Dermis blood vessel endothelial cell (primary cell): ENCODE results near the gene CREB5. TPM values are rescaled to one million over a fixed set of nuclear protein-coding genes. Genes with fewer than 3 reads are reported as not detected.
"Not testable (repeated sequence)": the region's sequence is repeated elsewhere in the genome, so short reads cannot be mapped to it uniquely, and the experiment has no call there.

ENCODE experiments used
- DNase-seq: peaks from one replicate; pipeline ENCODE4 v3.0.0; 2010
- total RNA-seq: library from RNA; depleted of rRNA; stranded (reverse); fragments of >200 nt; gene quantifications from 2 replicates; pipeline ENCODE4 v1.2.3, GENCODE V29; 2014

CREB5 gene
- total RNA-seq, 1 donor from 2014 or later: 4.1 TPM

DNA sequence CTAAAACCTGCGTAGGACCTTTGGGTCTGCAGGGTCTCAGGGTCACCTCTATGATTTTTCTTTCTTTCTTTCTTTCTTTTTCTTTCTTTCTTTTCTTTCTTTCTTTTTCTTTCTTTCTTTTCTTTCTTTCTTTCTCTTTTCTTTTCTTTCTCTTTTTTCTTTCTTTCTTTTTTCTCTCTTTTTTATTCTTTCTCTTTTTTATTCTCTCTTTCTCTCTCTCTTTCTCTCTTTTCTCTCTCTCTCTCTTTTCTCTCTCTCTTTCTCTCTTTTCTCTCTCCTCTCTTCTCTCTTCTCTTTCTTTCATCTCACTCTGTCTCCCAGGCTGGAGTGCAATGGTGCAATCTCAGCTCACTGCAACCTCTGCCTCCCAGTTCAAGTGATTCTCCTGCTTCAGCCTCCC lies 139.4 kb downstream of the CREB5 start:
- not testable (repeated sequence) for DNase-seq

DNA sequence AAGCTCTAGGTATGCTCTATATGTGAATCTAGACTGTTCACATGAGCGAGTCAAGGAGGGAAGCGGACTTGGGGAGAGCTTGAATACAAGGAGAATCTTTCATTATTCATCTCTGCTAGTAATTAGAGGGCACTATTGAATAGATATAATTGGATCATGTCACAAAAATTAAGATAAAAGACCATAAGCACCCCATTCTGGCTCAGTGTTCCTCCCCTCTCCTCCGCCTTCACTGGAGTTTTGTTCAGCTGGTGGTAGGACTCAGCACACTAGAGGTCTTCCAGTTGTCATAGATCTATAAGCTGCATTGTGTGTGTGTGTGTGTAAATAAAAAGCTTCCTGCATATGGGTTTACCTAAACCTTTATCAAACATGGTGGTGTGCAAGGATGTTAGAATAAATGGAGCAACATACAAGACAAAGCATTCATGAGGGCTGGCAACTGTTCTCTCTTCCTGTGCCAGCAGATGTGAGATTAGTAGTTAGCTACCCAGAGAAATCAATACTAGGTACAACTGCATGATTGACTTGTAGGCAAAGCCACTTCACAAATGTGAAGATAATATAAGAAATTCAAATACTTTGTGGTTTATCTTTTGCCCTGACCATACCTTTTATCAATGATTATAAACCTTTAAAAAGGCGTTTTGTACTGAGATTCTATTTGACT lies 142.6 kb downstream of the CREB5 start:
- no peak for DNase-seq

GRCh38 chr7:28556025-28556424 lies 143.7 kb downstream of the CREB5 start:
- DNase-seq: no peak

- no peak for DNase-seq
Observed at GRCh38 chr7:28556671-28557070, 144.4 kb downstream of the CREB5 start.

- DNase-seq: no peak
Observed at GRCh38 chr7:28558236-28558635, 145.9 kb downstream of the CREB5 start.

GRCh38 chr7:28560767-28561166 lies 148.4 kb downstream of the CREB5 start:
- no peak for DNase-seq

DNA sequence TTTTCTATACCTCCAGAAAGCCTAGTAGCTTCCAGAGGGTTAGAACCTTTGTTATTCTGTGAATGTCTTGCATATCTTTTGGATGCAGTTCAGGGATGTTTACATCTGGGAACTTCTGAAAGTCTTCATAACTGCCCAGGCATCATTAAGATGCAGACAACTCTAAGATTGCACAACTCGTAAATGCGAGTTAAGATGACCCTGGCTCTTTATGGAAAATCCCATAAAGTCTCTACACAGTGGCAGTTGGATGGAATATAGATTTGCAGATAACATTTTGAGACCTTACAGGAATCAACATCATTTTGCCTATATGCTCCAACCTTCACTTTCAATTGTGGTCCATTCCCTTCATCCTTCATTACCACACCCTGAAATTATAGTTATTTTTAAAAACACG lies 151.7 kb downstream of the CREB5 start:
- DNase-seq: no peak

DNA sequence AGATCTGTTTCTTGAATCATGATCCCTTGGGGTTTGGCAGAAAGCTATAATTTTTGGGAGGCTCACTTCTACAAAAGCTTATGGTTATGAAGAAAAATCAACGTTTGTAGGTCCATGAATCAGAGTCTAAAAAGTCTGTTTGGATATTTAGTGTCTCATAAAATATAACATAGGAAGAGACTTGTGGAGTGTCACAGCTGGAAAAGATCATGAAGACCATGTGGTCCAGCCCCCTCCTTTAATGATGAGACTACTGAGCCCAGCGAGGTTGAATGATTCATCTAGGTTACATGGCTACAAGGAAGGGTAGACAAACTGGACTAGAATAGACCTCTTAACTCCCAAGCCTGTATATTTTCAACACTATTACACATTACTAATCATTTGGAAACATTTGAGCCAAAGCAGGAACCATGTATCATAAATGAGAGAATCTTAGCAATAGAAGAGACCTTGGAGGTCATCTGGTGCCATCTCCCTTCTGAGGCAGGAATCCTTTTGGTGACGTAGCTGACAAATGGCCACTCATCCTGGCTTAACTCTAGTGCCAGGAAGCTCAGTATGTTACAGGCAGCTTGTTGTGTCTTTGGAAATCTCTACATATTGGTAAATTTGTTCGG lies 152.5 kb downstream of the CREB5 start:
- DNase-seq: no peak

DNA sequence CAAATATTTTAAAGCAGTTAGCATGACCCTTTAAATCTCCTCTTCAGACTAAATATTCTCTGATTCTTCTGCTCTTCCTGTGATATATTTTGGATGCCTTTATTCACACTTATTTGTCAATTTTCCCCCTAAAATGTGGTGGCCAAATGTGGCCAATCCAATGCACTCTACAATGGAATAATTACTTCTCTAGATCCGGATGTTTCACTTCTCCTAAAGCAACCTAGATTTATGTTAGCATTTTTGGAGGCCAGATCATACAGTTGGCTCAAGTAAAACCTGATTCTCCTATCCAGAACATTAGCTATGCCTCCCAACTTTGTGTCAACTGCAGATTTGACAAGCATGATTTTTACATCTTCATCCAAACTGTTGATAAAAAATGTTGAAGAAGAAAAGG lies 153.7 kb downstream of the CREB5 start:
- no peak for DNase-seq

DNA sequence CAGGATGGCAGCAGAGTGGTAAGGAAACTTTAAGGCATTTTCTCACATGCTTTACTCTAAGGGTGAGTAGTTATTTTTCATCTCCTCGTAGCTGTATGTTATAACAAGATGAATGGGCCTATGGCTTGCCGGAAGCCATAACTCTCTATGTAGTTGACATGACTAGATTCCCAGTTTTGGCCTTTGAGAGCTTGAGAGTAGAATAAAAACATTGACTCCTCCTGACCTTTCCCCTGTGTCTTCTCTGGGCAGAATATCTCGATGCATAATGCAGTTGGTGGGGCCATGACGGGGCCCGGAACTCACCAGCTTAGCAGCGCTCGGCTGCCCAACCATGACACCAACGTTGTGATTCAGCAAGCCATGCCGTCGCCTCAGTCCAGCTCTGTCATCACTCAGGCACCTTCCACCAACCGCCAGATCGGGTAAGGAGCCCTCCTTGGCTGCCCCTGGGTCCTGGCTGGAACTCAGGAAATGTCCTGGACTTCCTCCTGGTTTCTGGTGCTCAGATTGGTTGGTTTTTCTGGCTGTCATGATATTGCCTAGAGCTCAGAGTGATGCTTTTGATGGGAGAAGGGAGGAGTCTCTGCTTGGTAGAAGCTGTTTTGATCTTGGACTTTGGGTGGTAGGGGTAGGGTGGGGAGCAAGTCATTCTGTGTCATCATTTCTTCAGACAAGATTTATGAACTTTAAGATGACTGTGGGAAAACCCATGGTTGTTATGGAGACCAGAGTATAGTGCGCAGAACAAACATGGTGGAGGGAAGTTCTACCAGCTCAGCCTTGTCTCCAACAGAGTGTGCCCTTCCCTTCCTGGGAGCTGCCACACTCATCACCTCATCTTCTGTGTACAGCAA lies 158.0 kb downstream of the CREB5 start:
- no peak for DNase-seq

GRCh38 chr7:28570970-28571288 lies 158.6 kb downstream of the CREB5 start:
- DNase-seq: no peak

DNA sequence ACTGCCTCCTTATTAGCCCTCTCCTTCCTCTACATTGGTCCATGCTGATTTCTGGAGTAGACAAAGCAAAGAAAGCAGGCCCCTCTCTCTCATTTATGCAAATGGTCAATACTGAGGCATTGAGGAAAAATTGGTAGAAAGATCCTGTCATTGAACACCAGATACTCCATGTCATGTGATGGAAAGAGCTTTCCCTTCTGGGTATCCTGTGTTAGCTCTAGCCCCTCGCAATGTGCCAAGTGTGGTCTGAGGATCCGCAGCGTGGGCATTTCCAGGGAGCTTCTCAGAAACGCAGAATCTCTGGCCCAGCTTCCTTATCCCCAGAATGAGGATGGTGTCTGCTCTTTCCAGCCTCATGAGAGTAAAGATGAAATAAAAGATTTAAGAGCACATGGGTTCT lies 159.1 kb downstream of the CREB5 start:
- DNase-seq: no peak

GRCh38 chr7:28572321-28573058 lies 160.2 kb downstream of the CREB5 start:
- no peak for DNase-seq

- peak; percentile 52 for DNase-seq
Observed at GRCh38 chr7:28573059-28573553, 160.8 kb downstream of the CREB5 start.

GRCh38 chr7:28573651-28574301 lies 161.5 kb downstream of the CREB5 start:
- no peak for DNase-seq

DNA sequence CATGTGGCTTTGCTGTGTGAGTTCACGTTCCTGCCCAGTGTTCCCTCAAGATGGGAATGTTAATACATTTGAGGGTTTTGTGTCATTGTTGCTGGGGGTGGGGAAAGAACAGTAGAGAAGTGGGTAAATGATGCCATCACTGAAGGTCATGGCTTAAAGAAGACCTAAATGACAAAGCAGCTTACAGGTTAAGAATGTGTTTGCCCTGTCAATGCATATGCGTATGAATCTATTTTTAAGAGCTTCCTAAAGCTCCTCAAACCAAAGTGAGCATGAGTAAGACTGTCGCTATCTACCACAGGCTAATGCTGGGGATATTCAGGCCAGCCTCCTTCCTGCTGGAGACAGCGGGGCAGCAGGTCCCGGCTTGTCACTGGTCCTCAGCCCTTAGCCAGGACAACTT lies 162.9 kb downstream of the CREB5 start:
- DNase-seq: no peak

GRCh38 chr7:28576656-28577055 lies 164.3 kb downstream of the CREB5 start:
- no peak for DNase-seq

- no peak for DNase-seq
Observed at GRCh38 chr7:28579571-28579970, 167.3 kb downstream of the CREB5 start.

DNA sequence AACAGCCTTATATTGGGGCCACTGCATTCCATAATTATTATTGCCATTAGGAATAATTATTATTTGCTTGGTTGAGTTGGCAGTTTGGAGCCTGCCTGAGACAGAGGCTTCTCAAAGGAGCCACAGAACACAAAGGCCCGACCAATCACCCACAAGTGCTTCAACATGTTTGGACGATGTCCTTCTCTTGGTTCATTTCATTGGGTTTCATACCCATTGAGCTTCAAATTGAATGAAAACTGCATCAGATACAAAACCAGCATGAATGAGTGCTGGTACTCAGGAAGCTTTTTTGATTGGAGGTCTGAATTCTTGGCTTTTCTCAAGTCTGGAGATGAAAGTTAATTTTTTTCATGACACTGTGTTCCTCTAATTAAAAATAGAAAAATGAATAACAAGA lies 168.3 kb downstream of the CREB5 start:
- no peak for DNase-seq

DNA sequence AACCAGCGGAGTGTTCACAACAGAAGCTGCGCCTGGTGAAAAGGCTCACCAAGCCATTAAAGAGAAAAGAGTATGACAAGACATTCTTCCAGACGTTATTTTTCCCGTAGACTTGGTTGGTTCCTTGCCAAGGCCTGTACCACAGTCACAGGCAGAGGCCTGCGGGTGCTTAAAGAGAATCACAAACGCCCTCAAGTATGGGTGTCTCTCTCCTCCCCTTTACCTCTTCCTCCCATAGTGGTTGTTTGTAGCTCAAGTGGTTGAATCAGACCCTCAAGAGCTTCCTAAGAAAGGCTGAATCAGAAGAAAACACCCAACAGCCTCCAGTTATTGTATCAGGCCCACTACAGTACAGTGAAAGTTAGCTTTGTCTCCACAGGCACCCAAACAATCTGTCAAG lies 169.0 kb downstream of the CREB5 start:
- DNase-seq: no peak

- DNase-seq: no peak
Observed at GRCh38 chr7:28582226-28582625, 169.9 kb downstream of the CREB5 start.

DNA sequence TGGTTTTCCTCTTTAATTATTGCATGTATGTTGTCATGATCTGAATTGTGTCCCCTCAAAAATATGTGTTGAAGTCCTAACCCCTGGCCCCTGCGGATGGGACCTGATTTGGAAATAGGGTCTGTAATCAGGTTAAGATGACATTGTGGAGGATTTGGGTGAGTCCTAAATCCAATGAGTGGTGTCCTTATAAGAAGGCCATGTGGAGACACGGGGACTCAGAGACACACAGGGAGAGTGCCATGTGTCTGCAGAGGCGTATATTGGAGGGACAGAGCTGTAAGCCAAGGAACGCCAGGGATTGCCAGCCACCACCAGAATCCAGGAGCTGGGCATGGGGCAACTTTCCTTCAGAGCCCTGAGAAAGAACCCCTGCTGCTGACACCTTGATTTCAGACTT lies 171.9 kb downstream of the CREB5 start:
- no peak for DNase-seq

DNA sequence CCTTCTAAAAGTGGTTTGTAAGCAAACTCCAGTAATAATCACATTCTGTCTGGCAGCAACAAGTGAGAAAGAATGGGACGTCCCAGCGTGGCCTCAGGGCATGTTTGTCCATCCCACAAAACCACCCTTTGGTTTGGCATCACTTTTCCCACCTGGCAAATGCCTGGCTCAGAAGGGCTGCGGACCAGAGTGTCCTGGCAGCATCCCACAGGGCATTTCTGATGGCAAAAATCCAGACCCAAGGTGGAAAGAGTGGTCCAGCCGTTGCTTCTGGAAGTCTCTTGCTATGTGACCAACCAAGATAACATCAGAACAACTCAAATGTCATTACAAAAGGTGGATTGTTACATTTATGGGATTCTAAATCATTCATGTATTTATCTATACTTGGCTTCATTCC lies 174.4 kb downstream of the CREB5 start:
- no peak for DNase-seq
